HepG2 (cell line): ENCODE results near the gene SORL1-AS1.

Source experiments
- FOXK1 ChIP-seq: sonication (generic); formaldehyde crosslinking; IDR thresholded peaks from 2 replicates; pipeline ENCODE4 v1.4.0; 2020; ENCODE audit warnings: low read depth, missing genetic modification reagents, borderline replicate concordance
- GRHL1 ChIP-seq: sonication (generic); formaldehyde crosslinking; conservative IDR thresholded peaks from 2 replicates; pipeline ENCODE4 v1.8.0; 2022; ENCODE audit warnings: missing genetic modification reagents
- HMG20A ChIP-seq: IDR thresholded peaks from 2 replicates; pipeline ENCODE4 v1.6.1; 2016; ENCODE audit warnings: borderline replicate concordance
- ISL2 ChIP-seq: sonication (generic); formaldehyde crosslinking; IDR thresholded peaks from 2 replicates; pipeline ENCODE4 v1.5.0; 2020; ENCODE audit warnings: missing genetic modification reagents
- MAFF ChIP-seq: IDR thresholded peaks from 2 replicates; pipeline ENCODE4 v1.6.1; 2011; ENCODE audit warnings: low read depth, low read length, improper control_type of control experiment
- PITX1 ChIP-seq: sonication (generic); formaldehyde crosslinking; IDR thresholded peaks from 2 replicates; pipeline ENCODE4 v1.5.1; 2020; ENCODE audit warnings: mild to moderate bottlenecking, missing genetic modification reagents
- SETDB1 ChIP-seq: sonication (generic); formaldehyde crosslinking; IDR thresholded peaks from 2 replicates; pipeline ENCODE4 v1.5.1; 2020; ENCODE audit warnings: missing genetic modification reagents, mild to moderate bottlenecking, borderline replicate concordance
- SNAPC2 ChIP-seq: sonication (generic); formaldehyde crosslinking; IDR thresholded peaks from 2 replicates; pipeline ENCODE4 v1.8.1; 2022; ENCODE audit warnings: mild to moderate bottlenecking, missing genetic modification reagents
- TMF1 ChIP-seq: sonication (generic); formaldehyde crosslinking; IDR thresholded peaks from 2 replicates; pipeline ENCODE4 v1.8.1; 2022; ENCODE audit warnings: low read depth, missing genetic modification reagents
- USF2 ChIP-seq, 2 experiments: sonication (generic) in 1 of 2; formaldehyde crosslinking in 1 of 2; IDR thresholded peaks; 2 replicates each; pipeline versions ENCODE4 v1.5.1 to v1.6.1; 2011 to 2020; ENCODE audit warnings: borderline replicate concordance in 1 of 2, low read depth in 1 of 2, low read length in 1 of 2, mild to moderate bottlenecking in 1 of 2, missing genetic modification reagents in 1 of 2, moderate library complexity in 1 of 2
- YEATS4 ChIP-seq: sonication (generic); formaldehyde crosslinking; IDR thresholded peaks from 2 replicates; pipeline ENCODE4 v1.4.0; 2020; ENCODE audit warnings: missing genetic modification reagents, borderline replicate concordance
- ZFP36 ChIP-seq: fragments of 150-350 bp; IDR thresholded peaks from 2 replicates; pipeline ENCODE4 v1.6.1; 2018; ENCODE audit warnings: borderline replicate concordance, low read length, low read depth; ENCODE audit not compliant: partially characterized antibody
- ZNF138 ChIP-seq: sonication (generic); formaldehyde crosslinking; IDR thresholded peaks from 2 replicates; pipeline ENCODE4 v1.5.0; 2020; ENCODE audit warnings: mild to moderate bottlenecking, low read depth, missing genetic modification reagents
- ZNF180 ChIP-seq: sonication (generic); formaldehyde crosslinking; IDR thresholded peaks from 2 replicates; pipeline ENCODE4 v1.4.0; 2020; ENCODE audit warnings: low read depth, missing genetic modification reagents, borderline replicate concordance
- ZNF230 ChIP-seq: sonication (generic); formaldehyde crosslinking; IDR thresholded peaks from 2 replicates; pipeline ENCODE4 v1.4.0; 2020; ENCODE audit warnings: mild to moderate bottlenecking, missing genetic modification reagents
- ZNF34 ChIP-seq: sonication (generic); formaldehyde crosslinking; IDR thresholded peaks from 2 replicates; pipeline ENCODE4 v1.4.0; 2020; ENCODE audit warnings: mild to moderate bottlenecking, missing genetic modification reagents, borderline replicate concordance
- ZNF512B ChIP-seq: sonication (generic); formaldehyde crosslinking; IDR thresholded peaks from 2 replicates; pipeline ENCODE4 v1.5.1; 2020; ENCODE audit warnings: missing genetic modification reagents, mild to moderate bottlenecking, borderline replicate concordance
- ZNF629 ChIP-seq: sonication (generic); formaldehyde crosslinking; conservative IDR thresholded peaks from 2 replicates; pipeline ENCODE4 v1.5.0; 2020; ENCODE audit warnings: missing genetic modification reagents
- ZNF850 ChIP-seq: sonication (generic); formaldehyde crosslinking; conservative IDR thresholded peaks from 2 replicates; pipeline ENCODE4 v1.9.0; 2021; ENCODE audit warnings: mild to moderate bottlenecking, missing genetic modification reagents
- ZSCAN9 ChIP-seq: IDR thresholded peaks from 2 replicates; pipeline ENCODE4 v1.6.1; 2016; ENCODE audit warnings: borderline replicate concordance
- ZUFSP ChIP-seq: sonication (generic); formaldehyde crosslinking; IDR thresholded peaks from 2 replicates; pipeline ENCODE4 v1.9.0; 2021; ENCODE audit warnings: missing genetic modification reagents, mild to moderate bottlenecking, borderline replicate concordance

Gene SORL1-AS1

GRCh38 chr11:121451178-121451985 lies 1.4 kb downstream of the SORL1-AS1 start (continued):
- TF ChIP-seq SNAPC2 (CRISPR knock-in tag) (no peak; the same call in 1 of the 2 replicates), ZNF180 (CRISPR knock-in tag) (no peak), GRHL1 (CRISPR knock-in tag) (no peak), ZNF138 (CRISPR knock-in tag) (no peak), HMG20A (CRISPR knock-in tag) (no peak; the same call in 1 of the 2 replicates), ZUFSP (CRISPR knock-in tag) (no peak), MAFF (no peak), FOXK1 (CRISPR knock-in tag) (0 out of 2 replicates have a peak, but pooled peaks have one; percentile 12), ZNF629 (CRISPR knock-in tag) (no peak), TMF1 (no peak), ZSCAN9 (CRISPR knock-in tag) (no peak), ZNF230 (CRISPR knock-in tag) (no peak), PITX1 (CRISPR knock-in tag) (0 out of 2 replicates have a peak, but pooled peaks have one; percentile 9), YEATS4 (CRISPR knock-in tag) (no peak; the same call in 1 of the 2 replicates), ZNF512B (CRISPR knock-in tag) (no peak), USF2 (IDR thresholded peaks at IDR 0.05; ENCODE audit: low read depth, low read length) (no peak), USF2 (CRISPR knock-in tag; IDR thresholded peaks at IDR 0.05; ENCODE audit: borderline replicate concordance) (no peak), ZNF850 (CRISPR knock-in tag) (no peak), ZNF34 (CRISPR knock-in tag) (no peak), ZFP36 (no peak), ISL2 (CRISPR knock-in tag) (no peak), SETDB1 (CRISPR knock-in tag) (no peak)
